RWPE2 (cell line): Measurements from ENCODE around the gene GTPBP3.
"Not testable (repeated sequence)": the region's sequence is repeated elsewhere in the genome, so short reads cannot be mapped to it uniquely, and the experiment has no call there.

Experiments
- ATAC-seq: fragments of 200-7000 bp; cut with Tn5 transposase; 3 replicates; pipeline ENCODE4 v1.9.1; 2021; ENCODE audit warnings: low read depth
- DNase-seq: peaks from one replicate; pipeline ENCODE4 v3.0.0-alpha.2; 2020; ENCODE audit warnings: low spot score
- H3K27ac ChIP-seq: fragments of 450-650 bp; 2 replicates; pipeline ENCODE4 v1.5.1; 2017; ENCODE audit warnings: mild to moderate bottlenecking; ENCODE audit not compliant: poor library complexity, severe bottlenecking
- H3K27me3 ChIP-seq: fragments of 250-450 bp; sonication (Bioruptor Pico); 2 replicates; pipeline ENCODE4 v1.5.1; 2021; ENCODE audit warnings: mild to moderate bottlenecking, moderate library complexity; ENCODE audit not compliant: insufficient read depth, poor library complexity, severe bottlenecking
- H3K36me3 ChIP-seq: fragments of 250-450 bp; sonication (Bioruptor Pico); 2 replicates; pipeline ENCODE4 v1.5.1; 2020; ENCODE audit warnings: low read depth, mild to moderate bottlenecking, moderate library complexity
- H3K4me1 ChIP-seq: fragments of 250-450 bp; sonication (Bioruptor Pico); 2 replicates; pipeline ENCODE4 v1.5.1; 2021; ENCODE audit warnings: mild to moderate bottlenecking, moderate library complexity; ENCODE audit not compliant: insufficient read depth, poor library complexity, severe bottlenecking
- H3K4me3 ChIP-seq: fragments of 250-450 bp; sonication (Bioruptor Pico); 2 replicates; pipeline ENCODE4 v1.5.1; 2021; ENCODE audit warnings: mild to moderate bottlenecking, moderate library complexity; ENCODE audit not compliant: severe bottlenecking
- H3K9me3 ChIP-seq: fragments of 250-450 bp; sonication (Bioruptor Pico); 2 replicates; pipeline ENCODE4 v1.5.1; 2021; ENCODE audit warnings: mild to moderate bottlenecking, moderate library complexity; ENCODE audit not compliant: severe bottlenecking
- TF ChIP-seq, protein P1 (sequence below): fragments of 450-650 bp; IDR thresholded peaks from one replicate; pipeline ENCODE4 v1.5.1; 2017; ENCODE audit warnings: mild to moderate bottlenecking, moderate library complexity; ENCODE audit not compliant: poor library complexity, severe bottlenecking

The GTPBP3 gene

GRCh38 chr19:17294051-17294891, 43.1 kb upstream of the GTPBP3 start:
- H3K9me3 ChIP-seq: no peaks in the 10 kb centered on the region
- no peak overlapping the region for H3K4me3 ChIP-seq
- no peak for ATAC-seq
- H3K36me3 ChIP-seq: peaks cover 22% of the 10 kb centered on the region
- DNase-seq: no peak
- no peak overlapping the region for H3K27ac ChIP-seq
- TF ChIP-seq, protein P1, sequence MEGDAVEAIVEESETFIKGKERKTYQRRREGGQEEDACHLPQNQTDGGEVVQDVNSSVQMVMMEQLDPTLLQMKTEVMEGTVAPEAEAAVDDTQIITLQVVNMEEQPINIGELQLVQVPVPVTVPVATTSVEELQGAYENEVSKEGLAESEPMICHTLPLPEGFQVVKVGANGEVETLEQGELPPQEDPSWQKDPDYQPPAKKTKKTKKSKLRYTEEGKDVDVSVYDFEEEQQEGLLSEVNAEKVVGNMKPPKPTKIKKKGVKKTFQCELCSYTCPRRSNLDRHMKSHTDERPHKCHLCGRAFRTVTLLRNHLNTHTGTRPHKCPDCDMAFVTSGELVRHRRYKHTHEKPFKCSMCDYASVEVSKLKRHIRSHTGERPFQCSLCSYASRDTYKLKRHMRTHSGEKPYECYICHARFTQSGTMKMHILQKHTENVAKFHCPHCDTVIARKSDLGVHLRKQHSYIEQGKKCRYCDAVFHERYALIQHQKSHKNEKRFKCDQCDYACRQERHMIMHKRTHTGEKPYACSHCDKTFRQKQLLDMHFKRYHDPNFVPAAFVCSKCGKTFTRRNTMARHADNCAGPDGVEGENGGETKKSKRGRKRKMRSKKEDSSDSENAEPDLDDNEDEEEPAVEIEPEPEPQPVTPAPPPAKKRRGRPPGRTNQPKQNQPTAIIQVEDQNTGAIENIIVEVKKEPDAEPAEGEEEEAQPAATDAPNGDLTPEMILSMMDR: no peak
- peaks cover 7% of the 10 kb centered on the region for H3K4me1 ChIP-seq
- H3K27me3 ChIP-seq: no peaks in the 10 kb centered on the region

- ATAC-seq: not testable (repeated sequence)
Observed at GRCh38 chr19:17295551-17295950, 41.8 kb upstream of the GTPBP3 start.

DNA sequence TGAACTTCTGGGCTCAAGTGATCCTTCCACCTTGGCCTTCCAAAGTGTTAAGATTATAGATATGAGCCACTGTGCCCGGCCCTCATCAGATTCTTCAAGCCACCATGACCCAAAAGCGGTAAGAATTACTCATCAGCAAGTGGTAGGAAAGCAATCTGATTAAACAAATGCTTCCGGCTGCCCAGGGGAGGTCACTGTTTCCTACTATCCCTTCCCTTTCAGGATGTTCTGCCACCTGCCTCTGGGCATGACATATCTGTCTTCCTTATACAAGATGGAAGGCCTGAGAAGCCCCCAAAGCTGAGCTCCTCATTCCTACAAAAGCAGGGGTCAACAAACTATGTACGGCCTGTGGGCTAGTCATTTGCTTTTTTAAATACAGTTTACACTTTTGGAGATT, 41.1 kb upstream of the GTPBP3 start:
- H3K36me3 ChIP-seq: peaks cover 22% of the 10 kb centered on the region
- peak overlapping the region; percentile 57 for H3K27ac ChIP-seq
- no peaks in the 10 kb centered on the region for H3K9me3 ChIP-seq
- H3K27me3 ChIP-seq: no peaks in the 10 kb centered on the region
- DNase-seq (no peak), ATAC-seq (peak; percentile 15; the same call in 1 of the 3 replicates)
- TF ChIP-seq, protein P1: peak; percentile 58
- no peak overlapping the region for H3K4me3 ChIP-seq
- peaks cover 7% of the 10 kb centered on the region for H3K4me1 ChIP-seq

More at GRCh38 chr19:17295551-17295950, 41.8 kb upstream of the GTPBP3 start:
- H3K27ac ChIP-seq: peak overlapping the region; percentile 57
- DNase-seq, H3K4me3 ChIP-seq, H3K9me3 ChIP-seq, H3K4me1 ChIP-seq, H3K27me3 ChIP-seq: not testable (repeated sequence)
- H3K36me3 ChIP-seq: peaks cover 22% of the 10 kb centered on the region

- TF ChIP-seq, protein P1: no peak
- H3K9me3 ChIP-seq: no peaks in the 10 kb centered on the region
- H3K27ac ChIP-seq: peak overlapping the region; percentile 57
- peak; percentile 12; the same call in 1 of the 3 replicates for ATAC-seq
- DNase-seq: no peak
- H3K36me3 ChIP-seq: peaks cover 22% of the 10 kb centered on the region
- no peaks in the 10 kb centered on the region for H3K27me3 ChIP-seq
- H3K4me3 ChIP-seq: no peak overlapping the region
- peaks cover 7% of the 10 kb centered on the region for H3K4me1 ChIP-seq
Observed at GRCh38 chr19:17296976-17297375, 40.4 kb upstream of the GTPBP3 start.

DNA sequence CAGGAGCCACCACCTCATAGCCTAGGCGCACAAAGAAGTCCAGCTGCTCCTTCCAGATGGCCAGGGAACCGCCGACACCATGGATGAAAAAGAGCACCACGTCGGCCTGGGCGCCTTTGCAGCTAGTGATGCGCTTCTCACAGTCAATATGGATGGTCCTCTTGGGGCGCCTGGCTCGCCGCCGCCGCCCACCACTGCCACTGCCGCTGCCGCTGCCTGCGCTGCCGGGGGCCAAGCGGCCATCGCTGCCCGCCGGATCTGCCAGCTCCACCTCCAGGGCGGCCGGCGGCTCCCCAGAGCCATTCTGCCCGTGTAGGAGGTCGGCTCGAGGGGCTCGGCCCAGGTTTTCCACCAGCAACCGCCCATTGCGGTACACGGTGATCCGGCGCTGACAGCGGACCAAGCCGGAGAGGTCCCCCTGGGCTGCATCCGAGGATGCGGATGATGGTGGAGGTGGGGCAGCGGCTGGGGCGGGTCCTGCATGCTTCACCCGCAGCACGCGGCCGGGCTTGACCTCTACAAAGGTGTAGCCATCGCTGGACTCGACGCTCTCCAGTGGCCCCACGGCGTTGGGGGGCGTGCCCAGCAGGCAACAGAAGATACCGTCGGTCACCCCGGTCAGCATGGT, 36.2 kb upstream of the GTPBP3 start:
- peaks cover 6% of the 10 kb centered on the region for H3K4me1 ChIP-seq
- H3K27ac ChIP-seq: no peak overlapping the region
- TF ChIP-seq, protein P1: no peak
- DNase-seq (no peak), ATAC-seq (no peak)
- no peaks in the 10 kb centered on the region for H3K9me3 ChIP-seq
- H3K36me3 ChIP-seq: peaks cover 13% of the 10 kb centered on the region
- H3K27me3 ChIP-seq: no peaks in the 10 kb centered on the region
- no peak overlapping the region for H3K4me3 ChIP-seq
